HCEC 1CT (cell line): ENCODE measurements around the gene RBP2.
"Not testable (repeated sequence)": the region's sequence is repeated elsewhere in the genome, so short reads cannot be mapped to it uniquely, and the experiment has no call there.

Experiments
- DNase-seq: peaks from one replicate; pipeline ENCODE4 v3.0.0-alpha.2; 2017

RBP2 gene

DNA sequence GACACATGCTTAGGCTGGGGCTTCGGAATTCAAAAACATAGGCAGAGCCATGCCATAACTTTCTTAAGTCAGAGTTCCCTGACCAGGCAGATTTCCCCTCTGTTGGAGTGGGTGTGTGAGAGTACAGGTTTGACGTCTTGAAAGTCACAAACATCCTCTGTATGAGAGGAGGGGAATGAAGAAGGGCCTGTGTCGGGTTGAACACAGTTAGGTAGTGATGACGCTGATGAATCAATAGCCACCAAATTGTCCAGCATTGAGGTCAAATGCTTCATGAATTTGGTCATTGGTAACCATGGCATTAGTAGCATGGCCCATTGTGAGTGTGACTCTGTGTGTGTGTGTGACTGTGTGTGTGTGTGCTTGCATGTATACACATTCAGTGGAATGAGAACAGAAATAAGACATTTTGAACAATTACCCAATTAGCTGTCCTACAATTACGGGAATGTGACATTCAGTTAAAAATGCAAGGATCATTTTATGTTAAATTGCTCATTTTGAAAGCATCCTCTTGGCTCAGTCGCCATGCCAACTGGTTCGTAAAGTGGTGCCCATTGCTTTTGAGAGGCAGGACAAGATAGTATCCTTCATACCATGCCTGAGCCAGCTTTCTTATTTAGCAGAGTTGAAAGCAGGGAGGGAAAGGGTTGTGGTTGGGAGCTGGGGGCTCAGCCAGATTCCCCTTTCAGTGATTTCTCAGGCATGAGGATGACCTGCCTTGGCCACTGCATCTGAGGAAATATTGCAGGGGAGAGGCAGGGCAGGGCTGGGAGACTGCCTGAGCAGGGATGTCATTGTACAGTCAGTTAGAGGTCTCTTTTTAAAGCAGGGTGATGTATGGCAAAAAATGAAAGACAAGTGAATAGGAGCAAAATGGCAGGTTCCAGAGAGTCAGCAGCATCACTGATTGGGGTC, 35.4 kb downstream of the RBP2 start:
- DNase-seq = no peak

DNA sequence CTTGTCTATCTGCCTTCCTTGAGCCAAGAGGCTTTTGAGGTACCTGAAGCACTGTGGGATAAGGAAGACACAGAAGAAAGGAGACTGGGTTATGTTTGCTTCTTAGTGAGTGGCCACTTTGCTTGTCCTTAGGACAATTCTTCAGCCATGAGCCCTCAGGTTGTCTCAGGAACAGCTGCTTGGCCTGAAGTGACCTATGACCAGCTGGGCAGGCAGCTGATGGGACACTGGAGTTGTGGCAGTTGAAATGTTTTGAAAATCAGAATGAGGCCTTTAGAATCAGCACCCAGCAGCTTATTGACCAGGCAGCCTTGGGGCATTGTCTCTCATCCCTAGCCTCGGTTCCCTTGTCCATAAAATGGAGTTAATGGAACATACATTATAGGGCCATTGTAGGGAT, 37.0 kb downstream of the RBP2 start:
- no peak for DNase-seq

DNA sequence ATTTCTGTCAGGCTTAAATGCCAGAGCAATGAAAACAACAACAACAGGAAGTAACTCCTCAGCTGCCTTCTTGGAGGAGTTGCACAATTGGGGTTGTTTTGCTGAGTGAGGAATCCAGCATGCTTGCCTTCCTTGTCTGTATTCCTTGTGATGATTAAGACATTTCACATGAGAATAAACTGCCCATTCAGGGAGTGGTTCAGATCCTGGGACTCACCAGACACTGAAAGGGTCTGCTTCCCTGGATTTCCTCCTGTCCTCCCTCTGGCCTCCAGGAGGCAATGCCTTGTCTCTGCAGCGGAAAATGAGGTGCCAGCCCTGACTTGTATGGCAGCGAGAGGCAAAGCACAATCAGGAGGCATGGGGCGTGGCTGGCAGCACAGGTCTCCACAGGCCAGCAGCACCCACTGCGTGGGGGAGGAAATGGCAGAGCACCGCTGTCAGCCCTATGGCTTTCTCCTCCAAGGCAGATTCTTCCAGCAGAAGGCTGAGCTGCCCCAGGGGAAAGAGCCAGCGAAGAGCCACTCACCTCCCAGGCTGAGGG, 41.5 kb downstream of the RBP2 start:
- peak; percentile 22 for DNase-seq

DNA sequence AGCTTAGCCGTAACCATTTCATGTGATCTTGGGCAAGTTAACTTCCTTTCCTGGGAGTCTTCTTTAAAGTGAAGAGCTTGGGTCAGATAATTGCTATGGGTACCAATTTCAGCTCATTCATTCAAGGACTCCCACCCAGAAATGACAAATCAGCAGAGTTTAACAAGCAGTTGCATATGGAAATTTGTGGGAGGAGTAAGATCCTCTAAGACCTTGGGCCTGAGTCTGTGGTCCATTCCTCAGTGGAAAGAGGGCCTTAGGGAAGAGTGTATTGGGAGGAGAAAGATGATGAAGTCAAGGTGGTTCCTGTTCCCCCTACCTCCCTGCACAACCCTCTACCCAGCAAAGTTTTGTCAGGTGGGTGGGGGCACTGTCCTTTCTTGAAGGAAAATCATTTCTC, 42.1 kb downstream of the RBP2 start:
- DNase-seq = no peak

DNA sequence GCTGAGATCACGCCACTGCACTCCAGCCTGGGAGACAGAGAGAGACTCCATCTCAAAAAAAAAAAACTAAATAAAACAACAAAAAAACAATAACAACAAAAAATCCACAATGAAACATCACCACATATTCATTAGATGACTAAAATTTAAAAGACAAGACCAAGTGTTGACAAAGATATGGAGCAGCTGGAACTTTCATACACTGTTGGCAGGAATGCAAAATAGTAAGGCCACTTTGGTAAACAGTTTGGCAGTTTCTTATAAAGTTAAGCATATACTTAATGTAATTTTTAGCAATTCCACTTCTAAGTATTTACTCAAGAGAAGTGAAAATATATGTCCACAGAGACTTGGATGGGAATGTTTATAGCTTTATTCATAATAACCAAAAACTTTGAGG, 43.2 kb downstream of the RBP2 start:
- no peak for DNase-seq

DNA sequence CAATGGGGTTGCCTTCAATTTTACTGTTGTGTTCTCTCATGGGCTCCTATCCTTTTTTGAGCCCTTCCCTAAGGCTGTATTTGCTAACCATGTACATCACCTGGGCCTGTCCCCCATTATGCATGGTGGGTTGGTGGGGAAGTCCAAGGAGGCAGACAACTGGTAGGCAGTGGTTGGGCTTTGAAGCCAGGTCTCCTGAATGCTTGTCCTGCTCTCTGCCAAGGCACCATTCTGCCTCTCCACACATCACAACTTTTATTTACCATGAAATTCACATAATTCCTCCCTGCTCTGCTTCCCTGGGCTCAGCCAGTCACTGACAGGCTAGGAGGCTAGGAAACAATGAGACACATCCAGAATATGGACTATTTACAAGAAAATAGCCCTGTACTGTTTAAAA, 45.8 kb downstream of the RBP2 start:
- no peak for DNase-seq

DNA sequence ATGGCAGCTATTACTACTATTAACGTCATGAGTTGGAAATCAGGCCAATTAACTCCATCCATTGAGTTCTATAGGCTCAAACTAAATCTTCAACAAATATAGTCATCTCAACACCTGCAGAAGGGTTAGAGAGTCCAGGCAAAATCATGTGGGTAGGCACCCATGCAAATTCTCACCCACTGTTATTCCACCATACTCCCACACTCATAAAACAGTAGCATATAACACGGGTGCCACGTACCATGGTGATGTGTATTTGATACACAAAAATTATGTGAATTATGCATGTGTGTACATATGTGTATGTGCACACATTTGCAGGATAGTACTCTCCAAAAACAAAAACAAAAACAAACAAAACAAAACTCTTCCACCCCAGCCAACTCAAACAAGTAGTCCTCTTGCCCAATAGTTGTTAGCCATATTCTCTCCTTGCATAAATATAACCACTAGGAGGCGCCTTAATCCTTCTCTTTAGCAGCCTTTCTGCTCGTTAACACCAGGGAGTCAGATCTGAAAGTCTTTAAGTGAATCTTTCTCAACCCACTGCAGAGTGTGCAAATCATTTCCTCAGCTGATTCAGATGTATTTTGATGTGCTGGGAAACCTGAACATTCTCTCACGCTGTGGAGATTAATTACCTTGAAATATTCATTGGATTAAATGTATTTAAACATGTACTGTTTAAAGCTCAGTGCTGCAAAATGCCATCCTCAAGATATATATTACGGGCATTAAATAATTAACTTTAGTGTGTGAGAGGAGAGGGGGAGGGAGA, 48.8 kb downstream of the RBP2 start:
- peak; percentile 64 for DNase-seq

DNA sequence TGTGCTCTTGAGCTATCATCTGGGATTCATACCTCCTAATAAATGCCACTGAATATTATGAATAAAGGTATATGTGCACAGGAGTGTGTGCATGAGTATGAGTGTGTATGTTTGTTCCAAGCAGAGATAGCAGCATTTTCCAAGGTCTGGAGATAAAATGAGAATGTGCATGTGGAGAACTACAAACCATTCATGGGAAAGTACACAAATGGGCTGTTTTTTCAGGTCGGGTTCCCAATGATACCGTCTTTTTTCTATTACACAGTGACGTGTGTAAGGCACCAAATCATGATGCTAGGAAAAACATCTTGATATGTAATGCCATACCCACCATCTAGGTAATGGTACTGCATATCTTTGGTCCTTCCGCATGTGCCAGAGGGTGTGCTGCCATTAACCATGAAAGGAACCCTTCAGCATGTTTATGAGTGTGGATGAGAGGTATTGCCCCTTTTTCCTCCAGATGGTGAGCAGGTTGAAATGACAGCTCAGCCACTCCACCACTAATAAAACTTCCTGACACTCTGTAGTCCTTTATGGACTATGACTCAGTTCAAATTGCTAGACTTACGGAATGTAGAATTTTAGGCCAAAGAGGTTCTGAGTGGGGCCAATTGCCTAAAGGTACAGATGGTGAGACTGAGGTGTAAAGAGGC, 50.4 kb downstream of the RBP2 start:
- DNase-seq = no peak

DNA sequence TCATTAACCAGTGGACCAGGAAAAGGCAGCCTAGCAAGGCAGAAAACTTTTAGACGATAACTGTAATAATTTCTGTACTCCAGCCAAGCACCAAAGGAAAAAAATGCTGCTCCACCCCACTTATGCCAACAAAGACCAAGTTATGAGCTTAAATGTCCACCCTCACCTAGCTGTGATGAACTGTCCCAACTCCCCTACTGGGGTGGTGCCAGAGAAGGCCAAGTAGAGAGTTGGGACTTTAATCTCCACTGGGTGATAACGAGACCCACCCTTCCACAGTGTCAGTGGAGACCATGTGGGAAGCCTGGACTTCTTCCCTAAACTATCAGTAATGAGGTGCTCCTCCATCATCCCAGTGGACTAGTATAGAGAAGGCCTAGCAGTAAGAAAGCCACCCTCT, 53.1 kb downstream of the RBP2 start:
- DNase-seq = no peak

DNA sequence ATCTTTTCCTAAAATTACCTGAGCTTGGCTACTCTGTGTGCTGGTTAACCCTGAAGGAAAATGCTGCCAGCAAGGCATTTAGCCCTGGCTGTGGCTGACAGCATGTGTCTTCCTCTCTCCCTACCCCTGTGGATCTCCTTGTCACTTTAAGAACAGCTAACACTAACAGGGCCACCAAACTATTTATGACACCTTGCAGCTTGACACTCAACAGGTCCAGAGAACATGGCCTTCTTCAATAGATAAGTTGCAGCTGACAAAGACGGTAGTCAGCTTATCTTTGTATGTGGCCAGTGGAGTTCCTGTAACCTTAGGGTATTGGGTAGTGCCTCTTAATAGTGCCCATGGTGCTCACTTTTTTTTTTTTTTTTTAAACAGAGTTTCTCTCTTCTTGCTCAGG, 54.9 kb downstream of the RBP2 start:
- DNase-seq = no peak

DNA sequence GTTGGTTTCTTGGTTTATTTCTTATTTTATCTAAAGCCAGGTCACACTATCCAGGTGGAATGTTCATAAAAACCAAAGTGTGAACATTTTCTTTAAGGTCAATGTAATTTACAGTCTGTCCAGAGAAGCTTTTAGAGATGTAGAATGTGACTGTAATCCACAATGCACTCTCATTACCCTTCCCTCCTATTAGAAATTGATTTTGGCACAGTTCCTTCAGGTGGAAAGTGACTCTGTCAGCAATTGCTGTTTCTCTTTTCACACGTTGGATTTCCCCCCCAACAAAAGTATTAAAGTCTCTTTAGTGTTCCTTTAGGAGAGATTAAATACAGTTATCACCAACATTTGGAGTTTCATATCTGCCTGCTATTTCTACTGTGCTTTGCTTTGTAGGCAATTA, 55.3 kb downstream of the RBP2 start:
- no peak for DNase-seq

DNA sequence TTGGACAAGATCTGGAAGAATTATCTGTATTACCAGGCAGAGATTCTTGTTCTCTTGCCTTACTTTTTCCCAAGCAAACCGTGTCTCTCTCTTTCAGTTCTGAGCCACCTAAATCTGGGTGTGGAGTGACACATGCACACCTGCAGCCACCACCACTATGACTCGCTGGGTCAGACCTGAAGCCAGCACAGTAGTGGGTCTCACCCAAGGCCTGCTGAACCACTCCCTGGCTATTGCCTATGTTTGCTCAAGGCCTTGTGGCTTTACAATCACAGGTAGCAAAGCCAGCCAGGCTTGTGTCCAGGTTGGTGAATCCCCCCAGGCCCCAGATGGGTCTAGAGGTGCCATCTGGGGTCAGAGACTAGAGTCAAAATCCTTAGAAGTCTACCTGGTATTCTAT, 58.2 kb downstream of the RBP2 start:
- no peak for DNase-seq

DNA sequence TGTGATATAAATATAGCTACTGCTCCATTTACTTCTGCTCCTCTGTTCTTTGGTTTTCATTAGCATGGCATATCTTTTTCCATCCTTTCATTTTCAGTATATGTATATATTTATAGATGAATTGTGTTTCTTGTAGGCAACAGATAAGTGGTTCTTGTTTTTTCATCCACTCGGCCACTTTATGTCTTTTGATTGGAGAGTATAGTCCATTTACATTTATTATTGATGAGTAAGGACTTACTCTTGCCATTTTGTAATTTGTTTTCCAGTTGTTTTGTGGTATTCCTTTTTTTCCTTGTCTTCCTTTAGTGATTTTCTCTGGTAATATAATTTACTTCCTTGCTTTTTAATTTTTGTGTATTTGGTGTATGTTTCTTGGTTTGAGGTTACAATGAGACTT, 60.0 kb downstream of the RBP2 start:
- DNase-seq = no peak

DNA sequence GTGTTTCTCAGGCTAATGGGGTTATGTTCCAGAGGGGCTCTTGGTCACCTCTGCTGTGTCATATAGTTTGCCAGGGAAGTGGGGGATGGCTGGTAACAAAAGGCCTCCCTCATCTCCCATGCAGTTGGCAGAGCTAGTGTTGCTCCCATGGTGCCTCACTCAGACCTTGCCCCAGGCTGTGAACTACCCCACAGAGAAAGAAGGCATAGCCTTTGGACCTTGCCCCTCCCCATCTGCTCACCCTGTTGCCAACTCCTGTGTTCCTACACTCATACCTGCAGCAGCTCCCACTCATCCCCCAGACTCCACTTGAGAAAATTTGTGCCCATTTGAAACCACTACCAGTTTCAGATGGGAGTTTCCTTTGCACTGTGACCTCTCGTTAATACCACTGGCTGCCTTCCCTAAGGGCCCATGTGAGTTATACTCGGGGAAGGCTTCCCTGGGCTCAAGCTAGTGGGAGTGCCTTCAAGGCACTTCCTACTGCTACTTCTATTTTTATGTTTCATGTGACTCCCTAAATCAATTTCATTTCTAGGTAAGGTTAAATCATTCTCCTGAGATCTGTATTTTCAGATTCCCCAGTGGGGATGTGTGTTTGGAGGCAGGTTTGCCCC, 61.6 kb downstream of the RBP2 start:
- no peak for DNase-seq

DNA sequence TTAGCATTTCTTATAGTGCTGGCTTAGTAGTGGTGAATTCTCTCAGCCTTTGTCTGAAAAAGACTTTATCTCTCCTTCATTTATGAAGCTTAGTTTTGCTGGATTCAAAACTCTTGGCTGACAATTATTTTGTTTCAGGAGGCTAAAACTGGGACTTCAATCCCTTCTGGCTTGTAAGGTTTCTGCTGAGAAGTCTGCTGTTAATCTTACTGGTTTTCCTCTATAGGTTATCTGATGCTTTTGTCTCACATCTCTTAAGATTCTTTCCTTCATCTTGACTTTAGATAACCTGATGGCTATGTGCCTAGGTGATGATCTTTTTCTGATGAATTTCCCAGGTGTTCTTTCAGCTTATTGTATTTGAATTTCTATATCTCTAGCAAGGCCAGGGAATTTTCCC, 63.4 kb downstream of the RBP2 start:
- DNase-seq = not testable (repeated sequence)
